ENCODE measurements around the gene SLC38A6. TPM values are rescaled to one million over a fixed set of nuclear protein-coding genes. Genes with fewer than 3 reads are reported as not detected.

SLC38A6 gene
- 4.8 TPM for total RNA-seq

DNA sequence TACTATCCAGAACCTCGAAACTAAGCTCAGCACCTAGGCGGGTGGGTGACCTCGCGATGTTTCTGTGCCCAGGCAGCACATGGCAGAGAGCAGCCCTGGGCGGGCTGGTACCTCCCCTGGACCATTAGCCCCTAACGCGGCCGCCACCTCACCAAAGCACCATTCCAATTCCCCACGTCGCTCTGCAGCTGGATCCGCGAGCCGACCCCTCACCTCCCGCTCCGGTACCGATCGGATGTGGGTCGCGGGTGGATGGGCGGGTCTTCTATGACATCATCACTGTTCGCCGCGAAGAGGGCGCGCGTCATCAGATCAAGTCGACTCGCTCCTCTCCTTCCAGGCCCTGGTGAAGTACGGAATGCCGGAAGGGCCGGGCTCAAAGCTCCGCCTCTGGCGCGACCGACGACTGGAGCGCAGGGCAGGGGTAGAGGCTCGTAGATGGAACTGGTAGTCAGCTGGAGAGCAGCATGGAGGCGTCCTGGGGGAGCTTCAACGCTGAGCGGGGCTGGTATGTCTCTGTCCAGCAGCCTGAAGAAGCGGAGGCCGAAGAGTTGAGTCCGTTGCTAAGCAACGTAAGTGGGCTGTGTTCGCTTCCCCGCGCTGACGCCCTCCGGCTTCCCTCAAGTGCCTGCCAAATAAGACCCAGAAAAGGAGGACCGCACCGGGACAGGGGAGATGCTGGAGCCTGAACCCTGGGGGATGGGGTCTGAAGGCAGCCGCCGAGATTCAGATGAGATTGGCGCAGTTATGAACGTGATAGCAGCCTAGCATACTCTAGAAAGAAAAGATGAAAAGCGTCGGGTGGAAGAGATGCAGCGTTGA, at the start of gene SLC38A6, which contains the start of gene TRMT5:
Gene SLC38A6, plus strand, starts transcription at position 435 of the 822 bp plus-strand sequence. Its CDS starts 33 bp downstream, at position 468.
Gene TRMT5, minus strand, starts transcription at position 269 of the 822 bp plus-strand sequence. Its CDS starts 106 bp downstream, at position 163.
- peak; percentile 79 to 90 (median 89) for DNase-seq (ENCODE audit: low read depth in 2 of 3, low spot score in 2 of 3)

DNA sequence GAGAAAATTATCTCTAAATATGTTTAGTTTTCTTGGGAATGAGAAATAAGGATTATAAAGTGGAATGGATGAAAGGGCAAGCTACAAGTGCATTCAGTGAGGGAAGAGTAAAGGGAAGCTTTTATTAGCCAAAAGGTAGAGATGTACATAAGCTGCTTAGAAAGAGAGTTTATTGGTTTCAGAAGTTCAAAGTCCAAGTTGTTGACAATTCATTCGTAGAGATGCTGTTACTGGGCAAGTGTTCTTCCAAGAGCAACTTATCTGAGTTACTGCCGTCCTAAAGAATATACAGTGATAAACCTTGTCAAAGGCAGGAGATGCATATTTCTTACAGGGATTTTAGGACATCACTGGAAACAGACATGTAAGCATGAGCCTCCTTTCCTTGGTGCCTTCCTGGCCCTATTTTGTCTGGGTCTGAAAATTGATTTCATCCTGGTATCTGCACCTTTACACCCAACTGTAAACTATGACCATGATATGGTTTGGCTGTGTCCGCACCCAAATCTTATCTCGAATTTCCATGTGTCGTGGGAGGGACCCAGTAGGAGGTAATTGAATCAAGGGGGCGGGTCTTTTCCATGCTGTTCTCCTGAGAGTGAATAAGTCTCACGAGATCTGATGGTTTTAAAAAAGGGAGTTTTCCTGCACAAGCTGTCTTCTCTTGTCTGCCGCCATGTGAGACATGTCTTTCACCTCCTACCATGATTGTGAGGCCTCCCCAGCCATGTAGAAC, 47.0 kb upstream of the SLC38A6 start:
- DNase-seq (ENCODE audit: low read depth in 2 of 3, low spot score in 2 of 3) = no peak

DNA sequence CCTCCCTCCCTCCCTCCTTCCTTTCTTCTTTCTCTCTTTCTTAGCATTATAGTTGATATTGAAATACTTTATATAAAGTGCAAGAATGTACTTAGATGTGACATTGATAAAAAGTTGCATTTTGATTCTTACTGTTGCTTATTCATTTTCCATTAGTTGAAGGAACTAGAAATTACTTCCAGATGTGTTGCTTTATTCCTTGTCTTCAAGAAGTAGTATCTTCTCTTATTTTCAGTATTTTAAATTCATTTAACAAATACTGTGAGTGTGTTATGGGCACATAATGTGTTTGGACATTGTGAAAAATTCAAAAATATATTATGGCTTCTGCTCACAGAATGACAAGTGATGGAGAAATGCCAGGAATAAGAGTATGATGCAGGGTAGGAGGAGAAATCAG, 45.7 kb upstream of the SLC38A6 start:
- DNase-seq (ENCODE audit: low read depth in 2 of 3, low spot score in 2 of 3) = no peak

DNA sequence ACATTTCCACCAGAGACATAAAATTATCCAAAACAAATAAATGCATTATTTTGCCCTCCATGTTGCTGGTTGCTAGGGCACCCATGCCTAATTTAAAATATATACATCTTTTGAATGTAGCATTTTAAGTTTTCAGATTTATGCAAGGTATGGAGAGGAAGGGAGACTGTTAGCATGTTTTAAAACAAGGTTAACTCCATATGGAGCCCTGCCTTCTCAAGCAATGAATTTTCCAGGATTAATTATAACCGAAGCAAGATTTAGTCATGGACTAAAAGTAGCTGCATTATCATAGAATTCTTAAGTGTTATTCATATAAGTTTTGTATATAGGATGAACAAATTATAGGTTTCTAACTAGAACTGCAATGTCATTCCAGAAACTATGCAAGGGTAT, 37.4 kb upstream of the SLC38A6 start:
- no peak for DNase-seq (ENCODE audit: low read depth in 2 of 3, low spot score in 2 of 3)

DNA sequence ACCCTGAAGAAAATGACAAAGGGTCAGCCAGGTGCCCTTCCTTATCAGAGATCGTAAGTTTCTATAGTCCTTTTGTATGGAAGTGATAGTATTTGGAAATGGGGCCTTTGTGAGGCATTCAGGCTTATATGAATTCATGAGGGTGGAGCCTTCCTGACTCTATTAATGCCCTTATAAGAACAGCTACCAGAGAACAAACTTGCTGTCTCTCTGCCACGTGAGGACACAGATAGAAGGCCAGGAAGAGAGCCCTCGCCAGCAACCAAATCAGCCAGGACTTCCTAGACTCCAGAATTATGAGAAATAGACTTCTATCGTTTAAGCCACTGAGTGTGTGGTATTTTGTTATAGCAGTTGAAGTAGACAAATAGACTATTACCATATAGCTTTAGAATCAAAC, 36.8 kb upstream of the SLC38A6 start:
- no peak for DNase-seq (ENCODE audit: low read depth in 2 of 3, low spot score in 2 of 3)

DNA sequence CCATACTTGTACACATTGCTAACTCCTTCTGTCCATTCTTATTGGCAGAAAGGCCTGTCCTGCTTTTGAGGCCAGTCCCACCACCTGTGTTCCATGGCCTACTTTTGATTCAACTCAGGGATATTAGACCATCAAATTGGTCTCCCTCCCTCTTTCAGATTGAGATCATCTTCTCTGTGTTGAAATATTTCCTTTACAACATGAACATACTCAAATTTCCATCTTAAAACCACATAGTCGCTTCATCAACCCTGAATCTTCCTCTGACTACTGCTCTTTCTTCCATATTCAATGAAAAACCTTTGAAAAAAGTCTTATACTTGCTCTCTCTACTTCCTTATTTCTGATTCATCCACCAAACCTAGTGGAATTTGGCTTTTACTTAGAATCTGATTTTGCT, 35.1 kb upstream of the SLC38A6 start:
- no peak for DNase-seq (ENCODE audit: low read depth in 2 of 3, low spot score in 2 of 3)

DNA sequence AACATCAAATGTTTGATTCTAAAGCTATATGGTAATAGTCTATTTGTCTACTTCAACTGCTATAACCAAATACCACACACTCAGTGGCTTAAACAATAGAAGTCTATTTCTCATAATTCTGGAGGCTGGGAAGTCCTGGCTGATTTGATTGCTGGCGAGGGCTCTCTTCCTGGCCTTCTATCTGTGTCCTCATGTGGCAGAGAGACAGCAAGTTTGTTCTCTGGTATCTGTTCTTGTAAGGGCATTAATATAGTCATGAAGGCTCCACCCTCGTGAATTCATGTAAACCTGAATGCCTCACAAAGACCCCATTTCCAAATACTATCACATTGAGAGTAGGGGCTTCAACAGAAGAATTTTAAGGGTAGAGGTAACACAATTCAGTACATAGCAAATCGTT, 34.3 kb upstream of the SLC38A6 start:
- no peak for DNase-seq (ENCODE audit: low read depth in 2 of 3, low spot score in 2 of 3)

DNA sequence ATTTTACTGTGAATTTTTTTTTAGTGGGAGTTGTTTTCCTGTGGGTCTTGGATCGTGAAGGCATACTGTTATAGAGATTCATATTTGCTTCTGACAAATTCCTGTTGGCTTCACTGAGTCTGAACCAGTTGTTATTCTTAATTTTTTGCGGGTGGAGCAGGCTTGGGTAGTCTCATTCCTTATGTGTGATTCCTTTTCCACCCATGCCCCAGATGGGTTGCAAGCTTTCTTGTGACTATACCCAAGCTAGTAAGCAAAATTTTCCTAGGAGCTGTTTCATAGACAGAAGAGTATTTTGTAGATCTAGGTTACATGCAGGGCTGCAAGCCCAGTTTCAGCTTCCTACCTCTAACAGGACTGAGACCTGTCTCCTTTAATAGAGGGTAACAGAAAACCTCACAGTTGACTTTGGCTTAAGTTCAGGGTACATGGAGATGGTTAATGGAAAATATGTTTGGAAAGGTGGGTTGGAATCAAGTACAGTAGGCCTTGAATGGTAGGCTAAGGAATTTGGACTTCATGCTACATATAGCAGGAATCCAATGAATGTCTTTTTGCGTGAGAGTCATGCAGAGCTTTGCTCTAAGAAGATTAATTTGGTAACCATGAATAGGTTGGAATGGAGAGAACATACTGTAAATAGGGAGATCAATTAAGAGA, 29.1 kb upstream of the SLC38A6 start:
- no peak for DNase-seq (ENCODE audit: low read depth in 2 of 3, low spot score in 2 of 3)

DNA sequence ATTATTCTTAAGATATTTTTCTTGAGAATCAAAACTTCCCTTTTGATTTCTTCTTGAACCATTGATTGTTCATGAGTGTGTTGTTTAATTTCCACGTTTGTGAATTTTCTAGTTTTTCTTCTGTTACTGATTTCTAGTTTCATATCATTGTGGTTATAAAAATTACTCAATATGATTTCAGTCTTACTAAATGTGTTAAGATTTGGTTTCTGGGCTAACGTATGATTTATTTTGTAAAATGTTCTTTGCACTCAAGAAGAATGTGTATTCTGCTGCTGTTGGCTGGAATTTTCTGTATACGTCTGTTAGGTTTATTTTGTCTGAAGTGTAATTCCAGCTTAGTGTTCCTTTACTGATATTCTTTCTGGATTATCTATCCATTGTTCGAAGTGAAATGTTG, 24.8 kb upstream of the SLC38A6 start:
- no peak for DNase-seq (ENCODE audit: low read depth in 2 of 3, low spot score in 2 of 3)

DNA sequence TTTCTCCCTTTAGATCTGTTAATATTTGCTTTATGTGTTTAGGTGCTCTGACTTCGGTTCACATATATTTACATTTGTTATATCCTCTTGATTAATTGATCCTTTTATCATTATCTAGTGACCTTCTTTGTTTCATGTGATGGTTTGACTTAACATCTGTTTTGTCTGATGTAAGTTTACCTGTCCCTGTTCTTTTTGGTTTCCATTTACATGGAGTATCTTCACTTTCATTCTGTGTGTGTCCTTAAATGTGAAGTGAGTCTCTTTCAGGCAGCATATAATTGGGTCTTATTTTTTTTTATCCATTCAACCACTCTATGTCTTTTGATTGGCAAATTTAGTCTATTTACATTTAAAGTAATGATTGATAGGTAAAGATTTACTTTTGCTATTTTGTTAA, 24.4 kb upstream of the SLC38A6 start:
- no peak for DNase-seq (ENCODE audit: low read depth in 2 of 3, low spot score in 2 of 3)

DNA sequence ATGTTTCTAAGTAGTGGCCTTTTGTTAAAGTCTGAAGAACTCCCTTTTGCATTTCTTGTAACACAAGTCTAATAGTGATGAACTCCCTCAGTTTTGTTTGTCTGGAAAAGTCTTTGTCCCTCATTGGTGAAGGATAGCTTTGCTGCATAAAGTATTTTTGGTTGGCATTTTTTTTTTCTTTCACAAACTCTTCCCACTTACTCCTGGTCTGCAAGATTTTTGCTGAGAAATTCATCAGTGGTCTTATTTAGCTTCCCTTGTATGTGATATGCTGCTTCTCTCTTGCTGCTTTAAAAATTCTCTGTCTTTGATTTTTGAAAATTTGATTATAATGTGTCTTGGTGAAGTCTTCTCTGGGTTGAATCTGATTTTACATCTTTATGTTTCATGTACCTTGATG, 22.9 kb upstream of the SLC38A6 start:
- peak in 2 of 3 donors; percentile 8 to 32 for DNase-seq (ENCODE audit: low read depth in 2 of 3, low spot score in 2 of 3)

DNA sequence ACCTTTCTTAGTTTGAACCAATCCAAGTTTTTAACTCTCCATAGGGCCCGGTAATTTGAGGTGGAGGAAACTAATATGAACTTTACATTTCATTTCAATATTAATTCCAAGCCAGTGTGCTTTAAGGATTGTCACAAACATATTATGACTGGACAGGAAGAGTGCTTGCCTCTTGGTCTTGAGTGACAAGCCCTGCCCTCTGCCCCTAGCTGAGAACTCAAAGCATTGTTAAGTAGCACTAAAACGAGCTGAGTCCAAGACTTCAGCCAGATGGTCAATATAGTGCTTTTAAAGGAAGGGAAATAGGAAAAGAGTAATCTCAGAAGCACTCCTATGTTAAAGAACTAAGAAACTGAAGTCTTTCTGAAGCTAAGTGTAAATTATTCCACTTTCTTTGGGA, 17.3 kb upstream of the SLC38A6 start:
- DNase-seq (ENCODE audit: low read depth in 2 of 3, low spot score in 2 of 3) = no peak

DNA sequence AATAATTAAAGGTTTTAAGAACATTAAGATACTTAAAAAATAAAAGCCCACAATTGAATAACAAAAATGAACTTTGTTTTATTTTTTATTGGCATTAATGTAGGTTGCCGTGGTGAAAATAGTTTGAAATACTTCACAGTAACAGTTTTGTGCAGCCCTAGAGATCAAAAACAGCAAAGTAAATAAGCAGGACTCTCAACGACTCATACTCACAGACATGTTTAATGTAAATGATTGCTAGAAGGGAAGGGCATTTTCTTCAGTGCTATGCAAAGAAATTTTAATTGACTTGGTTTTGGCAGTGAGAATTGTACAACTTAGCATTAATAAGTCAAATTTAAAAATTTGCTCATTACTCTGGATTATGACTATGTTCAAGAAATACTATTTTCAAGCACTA, 16.1 kb upstream of the SLC38A6 start:
- DNase-seq (ENCODE audit: low read depth in 2 of 3, low spot score in 2 of 3) = no peak

DNA sequence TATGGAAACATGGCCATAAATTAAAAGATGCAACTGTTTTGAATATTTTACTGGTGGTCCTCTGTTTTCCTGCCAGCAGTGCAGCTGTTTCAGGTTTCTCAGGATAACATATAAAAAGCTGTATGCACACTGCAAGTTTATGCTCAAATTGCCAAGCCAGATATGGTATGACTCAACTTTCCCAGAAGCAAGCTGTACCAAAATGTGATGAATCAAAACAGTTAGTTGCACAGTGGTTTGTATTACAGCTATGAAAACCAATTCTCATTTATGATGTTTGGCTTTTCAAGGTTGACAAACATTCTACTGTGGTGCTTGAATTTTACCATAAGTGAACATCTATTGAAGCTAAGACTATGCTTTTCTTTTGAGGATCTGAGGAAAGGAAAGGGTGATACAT, 15.6 kb upstream of the SLC38A6 start:
- no peak for DNase-seq (ENCODE audit: low read depth in 2 of 3, low spot score in 2 of 3)

DNA sequence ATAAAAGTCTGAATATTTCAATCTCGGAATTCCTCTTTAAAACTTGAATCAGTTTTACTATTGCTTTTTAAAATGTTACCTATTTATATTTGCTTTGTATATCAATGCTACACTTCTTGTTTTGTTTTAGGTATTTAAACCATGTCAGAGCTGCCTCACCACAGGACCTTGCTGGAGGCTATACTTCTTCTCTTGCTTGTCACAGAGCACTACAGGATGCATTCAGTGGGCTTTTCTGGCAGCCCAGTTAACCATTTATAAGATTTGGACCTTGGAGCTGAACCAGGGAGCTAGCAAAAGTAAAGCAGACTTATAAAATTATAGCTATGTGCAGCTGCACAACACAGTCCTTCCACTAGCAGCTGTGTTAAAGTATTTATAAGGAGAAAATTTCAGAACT, 12.9 kb upstream of the SLC38A6 start:
- no peak for DNase-seq (ENCODE audit: low read depth in 2 of 3, low spot score in 2 of 3)

DNA sequence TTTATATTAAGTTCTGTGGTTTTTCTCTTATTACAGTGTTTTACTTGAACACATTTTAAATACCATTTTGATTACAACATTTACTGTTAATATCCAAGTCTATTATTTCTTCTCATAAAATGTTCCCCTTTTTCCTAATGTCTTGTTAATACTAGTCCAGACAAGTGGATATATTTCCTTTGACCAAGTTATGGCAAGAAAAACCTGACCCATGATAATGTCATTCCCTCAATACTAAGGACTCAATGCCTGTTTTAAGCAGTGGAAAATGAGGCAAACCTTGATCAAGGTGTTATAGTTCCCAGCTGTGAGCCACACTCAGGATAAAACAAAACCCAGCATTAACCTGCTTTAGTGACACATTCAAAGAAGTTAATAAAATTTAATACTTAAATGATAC, 12.4 kb upstream of the SLC38A6 start:
- no peak for DNase-seq (ENCODE audit: low read depth in 2 of 3, low spot score in 2 of 3)

DNA sequence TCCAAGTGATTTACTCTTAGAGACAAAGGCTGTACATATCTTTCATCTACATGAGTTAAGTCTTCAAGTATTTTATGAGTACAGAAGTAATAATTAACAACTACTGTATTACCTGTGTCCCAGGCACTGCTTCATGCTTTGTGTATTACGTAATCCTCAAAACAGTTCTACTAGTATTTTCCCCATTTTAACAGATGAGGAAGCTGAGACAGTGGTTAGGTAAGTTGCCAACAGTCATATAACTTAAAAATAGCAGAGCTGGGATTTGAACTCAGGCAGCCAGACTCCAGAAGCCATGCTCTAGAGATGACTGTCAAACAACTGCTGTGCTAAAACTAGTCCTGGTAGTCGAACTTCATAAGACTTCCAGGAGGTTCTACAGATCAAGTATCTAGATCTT, 10.9 kb upstream of the SLC38A6 start:
- no peak for DNase-seq (ENCODE audit: low read depth in 2 of 3, low spot score in 2 of 3)

DNA sequence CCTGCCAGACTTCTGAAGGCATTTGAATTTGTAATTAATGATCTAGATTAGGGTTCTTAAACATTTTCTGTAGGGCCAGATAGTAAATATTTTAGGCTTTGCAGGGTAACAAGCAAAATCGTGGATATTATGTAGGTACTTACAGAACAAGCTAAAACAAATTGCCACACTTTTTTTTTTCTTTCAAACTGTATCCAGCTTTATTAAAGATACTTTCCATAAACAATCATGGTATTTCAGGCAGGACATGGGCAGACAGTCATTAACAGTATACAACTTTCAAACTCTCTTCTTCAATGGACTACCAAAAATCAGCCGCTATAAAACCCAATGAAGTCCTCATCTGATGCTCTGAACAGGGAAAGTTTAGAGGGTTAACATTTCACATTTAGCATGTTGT, 9.8 kb upstream of the SLC38A6 start:
- no peak for DNase-seq (ENCODE audit: low read depth in 2 of 3, low spot score in 2 of 3)

DNA sequence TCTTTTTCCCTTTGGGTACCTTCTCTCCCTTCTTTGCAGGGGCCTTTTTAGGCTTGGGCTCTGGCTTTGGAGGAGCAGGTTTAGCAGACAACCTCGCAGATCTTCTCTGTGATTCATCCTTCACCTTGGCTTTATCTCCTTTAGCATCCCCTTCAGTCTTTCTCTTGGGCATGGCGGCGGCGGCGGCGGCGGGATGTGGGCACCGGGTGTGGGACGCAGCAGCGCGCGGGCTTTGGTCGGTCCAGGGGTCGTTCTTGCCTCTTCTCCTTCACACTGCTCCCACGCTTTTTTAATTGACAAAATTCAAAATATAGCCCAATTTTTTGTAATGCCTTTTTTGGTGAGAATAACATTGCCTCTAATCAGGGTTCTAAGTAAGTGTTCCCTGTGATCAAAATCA, 8.8 kb upstream of the SLC38A6 start:
- no peak for DNase-seq (ENCODE audit: low read depth in 2 of 3, low spot score in 2 of 3)

DNA sequence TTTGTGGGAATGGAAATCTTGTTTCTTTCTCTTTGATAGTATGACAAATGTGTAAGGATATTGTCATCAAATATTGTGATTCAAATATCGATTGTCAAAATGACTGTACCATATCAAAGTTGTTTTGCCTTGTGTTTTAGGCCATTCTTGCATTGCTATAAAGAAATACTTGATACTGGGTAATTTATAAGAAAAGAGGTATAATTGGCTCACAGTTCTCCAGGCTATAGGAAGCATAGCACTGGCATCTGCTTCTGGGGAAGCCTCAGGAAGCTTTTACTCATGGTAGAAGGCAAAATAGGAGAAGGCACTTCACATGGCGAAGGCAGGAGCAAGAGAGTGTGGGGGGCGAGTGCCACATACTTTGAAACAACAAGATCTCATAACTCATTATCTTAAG, 8.0 kb upstream of the SLC38A6 start:
- DNase-seq (ENCODE audit: low read depth in 2 of 3, low spot score in 2 of 3) = no peak

DNA sequence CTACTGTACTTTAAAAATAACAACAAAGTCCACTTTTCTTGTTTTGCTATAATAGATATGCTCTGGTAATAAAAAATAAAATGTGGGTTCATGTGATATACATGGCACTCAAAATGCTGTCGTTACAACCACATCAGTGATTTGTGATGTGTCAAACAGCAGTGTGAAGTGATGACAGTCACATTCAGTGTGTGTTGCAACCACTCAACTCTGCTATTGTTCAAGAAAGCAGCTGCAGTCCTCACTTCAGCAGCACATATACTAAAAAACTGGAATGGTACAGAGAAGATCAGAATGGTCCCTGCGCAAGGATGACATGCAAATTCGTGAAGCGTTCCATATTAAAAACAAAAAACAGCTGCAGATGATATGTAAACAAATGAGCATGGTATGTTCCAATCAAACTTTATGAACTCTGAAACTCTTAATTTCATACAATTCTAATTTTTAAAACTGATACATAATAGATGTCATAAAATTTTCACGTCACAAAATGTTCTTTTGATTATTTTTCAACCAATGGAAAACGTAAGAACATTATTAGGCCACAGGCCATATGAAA, 6.9 kb upstream of the SLC38A6 start:
- no peak for DNase-seq (ENCODE audit: low read depth in 2 of 3, low spot score in 2 of 3)

Measured in hematopoietic multipotent progenitor cell (in vitro differentiated cells).